Measurements from ENCODE around the gene CIAO2A. TPM values are rescaled to one million over a fixed set of nuclear protein-coding genes. Genes with fewer than 3 reads are reported as not detected.
A peak's percentile ranks its signal among the peaks of the same experiment; 100 is the strongest.

The CIAO2A gene
- total and polyA plus RNA-seq, 10 donors: 42.2 to 129 (median 74.8) TPM

GRCh38 chr15:64137226-64137833 lies 43.7 kb upstream of the CIAO2A start:
- WGBS, 5 donors: 65 to 76% (median 69%) methylated on average over 8 of the region's 8 CpGs
- H3K27ac ChIP-seq: peak overlapping the region in 2 of 8 donors; percentile 7 to 41
- H3K4me3 ChIP-seq: no peak overlapping the region
- no peaks in the 10 kb centered on the region for H3K9me3 ChIP-seq
- H3K36me3 ChIP-seq: peaks cover 7 to 89% (median 77%) of the 10 kb centered on the region in 6 donors
- H3K27me3 ChIP-seq (replicated peaks in 1 of 7): no peaks in the 10 kb centered on the region
- TF ChIP-seq CTCF (IDR thresholded peaks at IDR 0.05 in 8 of 11, conservative IDR thresholded peaks at IDR 0.05 in 3 of 11): peak in 7 of 11 experiments; percentile 9 to 35 (median 25)
- TF ChIP-seq POLR2AphosphoS5 (IDR thresholded peaks at IDR 0.05): peak; percentile 40 to 66 (median 66)
- TF ChIP-seq POLR2A (IDR thresholded peaks at IDR 0.05): no peak
- intact Hi-C loops (cut with DNase I; ENCODE audit: low total_unique reads): no loop called here
- peaks cover 0 to 30% (median 3%) of the 10 kb centered on the region in 6 donors for H3K4me1 ChIP-seq
- peak; percentile 83 for DNase-seq

GRCh38 chr15:64136347-64136746 lies 42.7 kb upstream of the CIAO2A start:
- Histone ChIP-seq H3K27me3 (replicated peaks in 1 of 7) (no peaks in the 10 kb centered on the region), H3K4me1 (peaks cover 0 to 30% (median 3%) of the 10 kb centered on the region in 6 donors), H3K36me3 (peaks cover 7 to 89% (median 78%) of the 10 kb centered on the region in 6 donors), H3K27ac (peak overlapping the region in 1 of 8 donors; percentile 41), H3K4me3 (no peak overlapping the region), H3K9me3 (no peaks in the 10 kb centered on the region)
- TF ChIP-seq POLR2AphosphoS5 (IDR thresholded peaks at IDR 0.05) (no peak), POLR2A (IDR thresholded peaks at IDR 0.05) (no peak), CTCF (IDR thresholded peaks at IDR 0.05 in 8 of 11, conservative IDR thresholded peaks at IDR 0.05 in 3 of 11) (no peak)
- 87 to 97% (median 93%) methylated on average over 7 of the region's 7 CpGs for WGBS, 5 donors
- intact Hi-C loops (cut with DNase I; ENCODE audit: low total_unique reads): no loop called here
- no peak for DNase-seq

- peak; percentile 73 for DNase-seq
- 52 to 79% (median 64%) methylated on average over 4 to 9 of the region's 9 CpGs; no CpG with 5 or more reads in 1 of the 5 donors for WGBS, 5 donors
- peaks cover 0 to 30% (median 3%) of the 10 kb centered on the region in 6 donors for H3K4me1 ChIP-seq
- no peak overlapping the region for H3K4me3 ChIP-seq
- H3K27ac ChIP-seq: peak overlapping the region in 1 of 8 donors; percentile 36
- H3K9me3 ChIP-seq: no peaks in the 10 kb centered on the region
- peak in 2 of 3 donors; percentile 49 to 71 for TF ChIP-seq POLR2AphosphoS5 (IDR thresholded peaks at IDR 0.05)
- no peak for TF ChIP-seq CTCF (IDR thresholded peaks at IDR 0.05 in 8 of 11, conservative IDR thresholded peaks at IDR 0.05 in 3 of 11)
- intact Hi-C loops (cut with DNase I; ENCODE audit: low total_unique reads): no loop called here
- no peaks in the 10 kb centered on the region for H3K27me3 ChIP-seq (replicated peaks in 1 of 7)
- peaks cover 16 to 96% (median 96%) of the 10 kb centered on the region in 6 donors for H3K36me3 ChIP-seq
Measured at GRCh38 chr15:64134345-64134829, 40.7 kb upstream of the CIAO2A start.

- 79 to 91% (median 85%) methylated on average over 10 of the region's 10 CpGs for WGBS, 5 donors
- peak overlapping the region in 2 of 8 donors; percentile 2 to 36 for H3K27ac ChIP-seq
- TF ChIP-seq CTCF (IDR thresholded peaks at IDR 0.05 in 8 of 11, conservative IDR thresholded peaks at IDR 0.05 in 3 of 11): no peak
- peak in 1 of 3 donors; percentile 12 for TF ChIP-seq POLR2AphosphoS5 (IDR thresholded peaks at IDR 0.05)
- H3K27me3 ChIP-seq (replicated peaks in 1 of 7): no peaks in the 10 kb centered on the region
- no peaks in the 10 kb centered on the region for H3K9me3 ChIP-seq
- no peak overlapping the region for H3K4me3 ChIP-seq
- peaks cover 16 to 100% (median 100%) of the 10 kb centered on the region in 6 donors for H3K36me3 ChIP-seq
- no peak for DNase-seq
- intact Hi-C loops (cut with DNase I; ENCODE audit: low total_unique reads): no loop called here
- H3K4me1 ChIP-seq: peaks cover 0 to 30% (median 3%) of the 10 kb centered on the region in 6 donors
Measured at GRCh38 chr15:64133623-64134344, 40.1 kb upstream of the CIAO2A start.

Data from spleen (tissue), 11 donors.